Measurements from ENCODE around the gene ADAD2.

ADAD2 gene

DNA sequence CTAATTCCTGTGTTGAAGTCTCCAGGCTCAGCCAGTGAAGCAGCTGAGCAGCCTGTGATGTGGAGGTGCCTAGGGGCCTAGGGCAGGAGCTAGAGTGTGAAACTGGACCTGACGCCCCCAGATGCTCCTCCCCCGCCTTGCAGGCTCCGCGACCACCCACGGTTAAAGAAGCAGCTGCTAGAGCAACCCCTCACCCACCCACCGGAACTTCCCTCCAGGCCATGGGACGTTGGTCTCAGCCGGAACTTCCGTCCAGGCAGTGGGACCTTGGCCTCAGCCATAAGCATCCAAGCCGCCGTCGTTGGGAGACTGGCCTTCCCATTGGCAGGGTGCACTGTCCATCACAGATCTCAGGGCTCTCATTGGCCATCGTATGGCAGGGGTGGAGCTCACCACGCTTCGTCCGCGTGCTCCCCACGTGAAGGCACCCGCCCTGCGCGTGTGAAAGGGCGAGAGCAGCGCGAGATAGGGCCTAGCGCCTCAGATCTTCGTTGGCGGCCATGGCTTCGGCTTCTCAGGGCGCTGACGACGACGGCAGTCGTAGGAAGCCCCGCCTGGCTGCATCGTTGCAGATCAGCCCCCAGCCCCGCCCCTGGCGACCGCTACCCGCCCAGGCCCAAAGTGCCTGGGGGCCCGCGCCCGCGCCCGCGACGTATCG is at the start of gene ADAD2:
ADAD2 (plus strand) TSS at position 427 of the 658 bp plus-strand sequence; CDS start at position 501, 74 bp downstream.
- DNase-seq (ENCODE audit: low spot score) = no peak

DNA sequence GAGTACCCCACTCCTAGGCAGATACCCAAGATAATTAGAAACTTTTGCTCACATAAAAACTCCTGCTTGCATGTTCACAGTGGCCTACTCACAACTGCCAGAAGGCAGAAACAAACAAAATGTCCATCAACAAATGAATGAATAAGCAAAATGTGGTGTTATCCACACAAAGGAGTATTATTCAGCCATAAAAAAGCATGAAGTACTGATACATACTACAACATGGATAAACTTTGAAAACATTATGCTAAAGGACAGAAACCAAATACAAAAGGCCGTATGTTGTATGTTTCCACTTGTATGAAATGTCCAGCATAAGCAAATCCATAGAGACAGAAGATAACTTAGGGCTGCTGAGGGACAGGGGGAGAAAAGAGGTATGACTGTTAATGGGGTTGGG is 47.9 kb upstream of the ADAD2 start:
- DNase-seq (ENCODE audit: low spot score) = no peak

DNA sequence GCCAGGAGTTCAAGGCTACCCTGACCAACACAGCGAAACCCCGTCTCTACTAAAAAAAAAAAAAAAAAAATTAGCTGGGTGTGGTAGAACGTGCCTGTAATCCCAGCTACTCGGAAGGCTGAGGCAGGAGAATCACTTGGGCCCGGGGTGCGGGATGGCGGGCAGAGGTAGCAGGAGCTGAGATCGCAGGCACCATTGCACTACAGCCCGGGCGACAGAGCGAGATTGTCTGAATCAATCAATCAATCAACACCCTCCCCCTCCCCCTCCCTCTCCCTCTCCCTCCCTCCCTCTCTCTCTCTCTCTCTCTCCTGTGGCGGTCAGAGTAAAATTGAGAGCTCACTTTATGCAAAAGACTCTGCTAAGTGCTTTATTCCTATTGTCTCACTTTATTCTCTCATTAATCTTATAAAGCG is 47.2 kb upstream of the ADAD2 start:
- no peak for DNase-seq (ENCODE audit: low spot score)

DNA sequence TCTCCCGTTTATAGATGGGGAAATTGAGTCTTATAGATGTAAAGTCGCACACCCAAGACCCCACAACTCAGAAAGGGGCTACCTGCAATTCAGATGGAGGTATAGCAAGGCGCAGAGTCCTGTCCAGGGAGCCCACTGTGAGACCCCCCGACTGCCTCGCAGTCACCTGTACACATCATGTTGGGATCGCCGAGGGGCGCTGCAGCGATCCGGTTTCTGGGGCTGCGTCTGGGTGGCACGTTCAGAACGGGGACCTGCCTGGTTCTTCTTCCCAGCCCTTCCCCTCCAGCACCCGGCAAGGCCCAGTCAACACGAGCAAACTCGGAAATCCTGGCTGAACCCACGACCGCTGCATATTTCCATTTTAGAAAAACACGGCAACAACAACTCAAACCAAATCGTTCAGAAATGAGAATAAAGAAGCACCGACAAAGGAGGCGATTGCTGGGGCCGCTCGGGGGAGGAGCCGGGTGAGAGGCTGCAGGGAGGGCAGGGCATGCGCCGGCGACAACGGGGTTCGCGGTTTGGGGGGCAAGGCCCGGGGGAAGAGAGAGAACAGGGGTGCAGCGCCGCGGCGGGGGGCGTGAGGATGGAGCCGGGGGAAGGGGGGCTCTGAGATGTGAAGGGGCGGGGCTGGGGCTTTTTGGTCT is 46.6 kb upstream of the ADAD2 start:
- peak; percentile 69 for DNase-seq (ENCODE audit: low spot score)

DNA sequence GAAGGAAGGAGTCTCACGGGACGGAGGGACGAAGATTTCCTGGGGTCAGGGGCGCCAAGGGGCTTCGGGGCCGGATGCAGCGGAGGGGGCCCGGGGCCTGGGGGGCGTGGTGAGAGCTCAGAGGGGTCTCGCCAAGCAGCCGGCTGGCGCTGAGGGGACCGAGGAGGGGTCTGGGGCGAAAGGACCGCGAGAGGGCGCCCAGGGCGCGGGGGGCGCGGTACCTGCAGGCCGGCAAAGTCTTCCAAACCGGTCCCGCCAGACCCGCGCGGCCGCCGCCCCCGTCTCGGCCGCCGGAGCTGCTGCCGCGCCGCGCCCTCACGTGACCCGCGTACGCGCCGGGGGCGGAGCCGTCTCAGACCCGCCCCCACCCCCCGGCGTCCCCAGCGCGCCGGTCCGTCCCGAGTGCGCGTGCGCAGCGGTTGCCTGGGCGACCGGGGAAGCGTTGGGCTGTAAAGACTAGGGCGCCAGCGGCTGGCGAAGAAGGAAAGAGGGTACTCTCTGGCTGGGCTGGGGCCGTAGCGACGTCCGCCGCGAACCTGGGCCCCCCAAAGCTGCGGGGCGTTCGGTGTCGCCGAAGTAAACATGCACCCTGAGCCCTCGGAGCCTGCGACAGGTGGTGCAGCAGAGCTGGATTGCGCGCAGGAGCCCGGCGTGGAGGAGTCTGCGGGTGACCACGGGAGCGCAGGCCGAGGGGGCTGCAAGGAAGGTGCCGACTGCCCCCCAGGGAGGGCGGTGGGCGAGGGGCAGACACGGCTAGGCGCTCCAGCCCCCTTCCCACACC is 45.9 kb upstream of the ADAD2 start, which contains the start of the genes DNAAF1 and HSDL1:
DNAAF1 (plus strand) TSS at position 450 of the 781 bp plus-strand sequence; CDS start at position 583, 133 bp downstream.
HSDL1 (minus strand) TSS at position 319 of the 781 bp plus-strand sequence. CDS start 13,856 bp downstream, outside the sequence.
- DNase-seq (ENCODE audit: low spot score) = peak; percentile 97

DNA sequence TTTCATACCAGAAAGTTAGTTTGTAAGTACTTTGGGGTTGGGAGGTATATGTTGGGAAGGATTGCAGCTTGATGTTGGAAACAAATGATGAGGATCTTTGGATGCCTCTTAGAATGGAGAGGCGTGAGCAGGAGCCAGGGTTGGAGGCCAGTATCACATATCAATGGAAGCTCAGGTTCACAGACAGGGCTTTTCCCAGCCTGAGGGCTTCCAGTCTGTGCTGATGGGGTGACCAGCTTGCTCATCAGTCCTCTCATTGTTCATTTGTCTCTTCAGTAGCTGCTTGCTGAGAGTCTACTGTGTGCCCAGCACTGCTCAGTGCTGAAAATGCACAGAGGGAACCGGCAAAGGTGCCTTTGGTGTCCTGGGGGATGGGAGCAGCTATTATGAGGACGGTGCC is 40.0 kb upstream of the ADAD2 start:
- DNase-seq (ENCODE audit: low spot score) = no peak

DNA sequence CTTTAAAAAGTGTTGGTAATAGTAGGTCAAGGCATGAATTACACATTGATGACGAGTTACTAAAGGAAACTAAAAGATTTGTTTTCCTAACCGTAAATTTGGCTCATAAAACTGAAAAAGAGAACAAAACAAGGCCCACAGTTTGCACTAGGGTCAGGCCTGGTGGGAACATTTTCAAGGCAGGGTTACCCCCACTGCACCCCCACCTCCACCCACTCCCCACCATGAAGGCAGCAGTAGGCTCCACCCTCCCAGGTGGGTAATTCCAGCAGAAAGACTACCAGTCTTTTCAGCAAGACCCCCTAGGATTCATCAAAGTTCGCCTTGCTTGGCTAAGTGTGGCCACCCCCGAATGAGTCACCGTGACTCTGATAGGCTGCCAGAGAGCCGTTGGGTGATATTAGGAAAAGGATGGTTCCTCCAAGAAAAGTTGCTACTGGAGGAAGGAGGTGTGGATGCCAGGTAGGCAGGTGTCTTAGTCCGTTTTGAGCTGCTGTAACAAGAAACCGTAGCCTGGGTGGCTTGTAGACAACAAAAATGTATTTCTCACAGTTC is 37.2 kb upstream of the ADAD2 start:
- DNase-seq (ENCODE audit: low spot score) = no peak

DNA sequence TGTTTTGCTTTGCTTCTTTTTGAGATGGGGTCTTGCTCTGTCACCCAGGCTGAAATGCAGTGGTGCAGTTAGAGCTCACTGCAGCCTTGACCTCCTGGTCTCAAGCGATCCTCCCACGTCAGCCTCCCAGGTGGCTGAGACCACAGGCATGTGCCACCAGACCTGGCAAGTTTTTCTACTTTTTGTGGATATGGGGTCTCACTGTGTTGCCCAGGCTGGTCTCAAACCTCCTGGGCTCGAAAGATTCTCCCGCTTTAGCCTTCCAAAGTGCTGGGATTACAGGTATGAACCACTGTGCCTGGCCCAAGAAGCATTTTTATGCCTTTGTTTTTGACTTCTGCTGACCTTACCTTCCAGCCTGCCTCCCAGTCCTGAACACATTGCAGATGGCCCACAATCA is 35.7 kb upstream of the ADAD2 start:
- DNase-seq (ENCODE audit: low spot score) = no peak

DNA sequence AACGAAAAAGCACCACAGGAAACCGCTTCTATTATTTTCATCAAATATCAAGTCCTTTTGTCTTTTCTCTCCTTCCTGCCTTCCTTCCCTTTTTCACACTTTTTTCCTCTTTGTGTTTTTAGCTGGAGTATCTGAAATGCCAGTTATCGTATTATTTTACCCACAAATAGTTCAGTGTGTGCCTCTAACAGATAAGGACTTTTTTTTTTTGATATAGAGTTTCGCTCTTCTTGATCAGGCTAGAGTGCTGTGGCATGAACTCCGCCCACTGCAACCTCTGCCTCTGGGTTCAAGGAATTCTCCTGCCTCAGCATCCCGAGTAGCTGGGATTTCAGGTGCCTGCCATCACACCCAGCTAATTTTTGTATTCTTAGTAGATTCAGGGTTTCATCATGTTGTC is 35.2 kb upstream of the ADAD2 start:
- no peak for DNase-seq (ENCODE audit: low spot score)

DNA sequence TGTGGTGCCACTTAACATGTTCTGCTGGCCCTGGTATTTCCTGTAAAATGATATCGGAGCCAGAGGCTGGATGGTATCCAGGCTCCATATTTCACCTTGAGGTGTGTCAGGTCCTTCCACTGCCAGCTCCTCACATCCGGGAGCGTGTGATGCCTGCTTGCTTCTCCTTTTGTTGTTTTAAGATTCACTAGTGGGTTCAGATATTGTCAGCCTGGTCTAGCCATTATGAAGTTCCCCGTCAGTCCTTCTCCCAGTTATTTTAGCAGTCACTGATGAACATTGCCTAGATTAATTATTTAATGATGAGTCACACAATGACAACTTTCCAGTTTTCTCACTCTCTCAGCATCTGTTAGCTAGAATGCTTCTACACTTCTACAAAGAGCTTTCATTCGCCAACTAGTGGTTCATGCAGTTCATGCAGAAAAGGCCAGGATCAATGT is 34.6 kb upstream of the ADAD2 start:
- DNase-seq (ENCODE audit: low spot score) = no peak

DNA sequence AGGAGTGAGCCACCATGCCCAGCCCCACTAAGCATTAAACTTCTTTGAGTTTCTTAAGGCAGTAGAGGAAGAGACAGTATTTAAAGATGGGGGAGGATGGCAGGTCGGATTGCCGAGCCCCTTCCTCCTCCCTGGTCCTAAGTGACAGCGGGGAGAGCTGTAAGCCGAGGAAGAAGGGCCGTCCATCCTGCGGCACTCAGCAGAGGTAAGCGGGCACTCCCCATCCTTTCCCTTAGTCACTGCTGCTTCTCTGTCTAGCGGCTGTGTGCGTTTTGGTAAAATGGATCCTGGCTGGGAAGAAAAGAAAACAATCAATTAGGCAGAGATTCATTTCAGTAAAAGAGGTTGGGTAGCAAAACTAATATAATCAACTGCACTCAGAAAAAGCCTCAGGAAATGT is 31.9 kb upstream of the ADAD2 start:
- DNase-seq (ENCODE audit: low spot score) = no peak

DNA sequence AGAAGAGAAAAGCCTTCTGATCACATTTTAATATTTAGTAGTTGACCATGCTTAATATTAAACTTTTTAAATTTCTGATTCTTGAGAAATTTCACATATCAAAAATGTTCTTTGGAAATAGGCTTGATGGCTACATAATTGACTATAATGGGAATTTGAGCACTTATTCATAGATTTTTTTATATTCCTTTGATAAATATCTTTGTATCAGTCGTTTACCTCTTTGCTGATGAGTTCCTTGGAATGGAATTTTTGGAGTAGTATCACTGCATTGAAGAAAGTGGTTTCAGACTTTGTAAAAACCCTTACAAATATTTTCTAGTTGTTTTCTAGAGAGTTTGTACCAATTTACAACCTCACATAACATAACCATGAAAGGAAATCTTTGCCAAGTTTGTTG is 31.2 kb upstream of the ADAD2 start:
- no peak for DNase-seq (ENCODE audit: low spot score)

DNA sequence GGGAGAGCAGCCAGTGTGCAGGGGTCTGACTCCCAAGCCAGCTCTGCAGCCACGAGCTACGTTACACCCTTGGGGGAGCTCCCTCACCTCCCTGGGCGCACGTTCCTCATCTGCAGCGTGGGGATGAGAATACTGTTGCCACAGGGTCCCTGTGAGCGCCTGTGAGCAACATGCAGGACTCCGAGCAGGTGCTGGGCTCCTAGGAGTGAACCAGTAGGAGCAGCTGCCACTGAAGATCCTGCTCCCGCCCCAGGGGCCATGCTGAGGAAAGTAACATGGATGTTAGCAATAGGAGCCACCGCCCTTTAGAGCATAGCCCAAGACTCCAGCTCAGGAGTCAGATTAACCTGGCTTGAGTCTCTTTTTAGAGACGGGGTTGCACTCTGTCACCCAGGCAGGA is 29.9 kb upstream of the ADAD2 start:
- DNase-seq (ENCODE audit: low spot score) = no peak

DNA sequence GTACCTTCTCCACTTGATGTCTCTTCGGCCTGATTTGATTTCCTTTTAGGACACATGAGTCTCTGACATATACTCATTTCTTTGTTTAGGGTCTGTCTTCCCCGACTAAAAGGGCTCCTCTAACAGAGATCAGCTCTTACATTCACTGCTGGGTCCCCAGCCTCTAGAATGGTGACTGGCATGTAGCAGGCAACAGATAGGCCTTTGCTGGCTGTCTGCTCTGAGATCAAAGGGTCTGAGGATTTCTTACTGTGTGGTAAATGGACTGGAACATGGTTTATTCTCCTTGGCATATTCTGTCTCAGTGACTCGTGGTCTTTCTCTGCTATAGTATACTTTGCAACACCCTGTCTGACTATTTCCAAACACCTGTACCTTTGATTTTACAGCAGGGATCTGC is 29.2 kb upstream of the ADAD2 start:
- DNase-seq (ENCODE audit: low spot score) = no peak

DNA sequence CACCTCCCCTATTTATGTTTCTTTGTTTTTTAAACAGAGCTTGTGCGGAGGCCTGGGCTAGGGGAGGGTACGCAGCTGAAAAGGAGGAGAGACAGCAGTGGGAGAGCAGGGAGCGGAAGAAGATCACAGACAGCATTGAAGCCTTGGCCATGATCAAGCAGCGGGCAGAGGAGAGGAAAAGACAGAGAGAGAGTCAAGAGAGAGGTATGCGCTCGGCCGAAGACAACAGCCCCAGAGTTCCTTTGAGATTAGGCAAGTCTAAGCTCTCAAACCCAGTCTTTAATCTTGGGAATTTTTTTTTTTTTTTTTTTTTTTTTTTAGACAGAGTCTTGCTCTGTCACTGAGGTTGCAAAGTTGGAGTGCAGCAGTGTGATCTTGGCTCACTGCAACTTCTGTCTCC is 25.2 kb upstream of the ADAD2 start:
- no peak for DNase-seq (ENCODE audit: low spot score)

DNA sequence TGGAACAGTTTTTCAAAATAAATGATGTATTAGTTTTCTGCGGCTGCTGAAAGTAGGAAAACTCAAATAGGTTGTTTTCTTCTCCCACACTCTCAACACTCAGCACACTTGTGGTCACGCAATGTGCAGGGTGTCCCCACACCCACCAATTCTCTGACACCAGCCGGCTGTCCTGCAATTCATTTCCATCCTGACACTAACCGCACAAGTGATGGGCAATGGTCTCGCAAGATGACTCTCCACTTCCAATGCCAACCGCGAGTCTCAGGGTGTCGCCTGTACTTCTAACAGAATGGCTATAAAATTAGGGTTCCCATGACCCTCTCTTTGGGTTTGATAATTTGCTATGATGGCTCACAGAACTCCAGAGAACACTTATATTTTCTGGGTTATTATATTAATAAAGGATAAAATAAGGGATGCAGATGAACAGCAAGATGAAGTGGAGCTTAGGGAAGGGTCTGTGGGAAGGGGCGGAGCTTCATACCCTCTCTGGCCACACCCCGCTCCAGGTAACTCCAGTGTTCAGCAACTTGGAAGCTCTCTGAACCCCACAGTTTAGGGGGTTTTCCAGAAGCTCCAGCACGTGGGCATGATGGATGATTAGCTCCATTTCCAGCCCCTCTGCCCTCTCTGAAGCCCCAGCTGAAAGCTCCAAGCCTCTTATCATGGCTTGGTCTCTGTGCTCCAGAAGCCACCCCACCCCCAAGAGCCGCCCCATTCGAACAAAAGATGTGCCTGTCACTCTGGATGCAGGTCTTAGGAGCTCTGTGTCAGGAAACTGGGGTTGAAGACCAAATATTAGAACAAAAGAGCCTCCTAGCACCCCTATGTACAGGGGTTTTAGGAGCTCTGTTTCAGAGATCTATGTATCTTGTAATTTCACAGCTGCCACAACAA is 23.9 kb upstream of the ADAD2 start:
- DNase-seq (ENCODE audit: low spot score) = no peak

DNA sequence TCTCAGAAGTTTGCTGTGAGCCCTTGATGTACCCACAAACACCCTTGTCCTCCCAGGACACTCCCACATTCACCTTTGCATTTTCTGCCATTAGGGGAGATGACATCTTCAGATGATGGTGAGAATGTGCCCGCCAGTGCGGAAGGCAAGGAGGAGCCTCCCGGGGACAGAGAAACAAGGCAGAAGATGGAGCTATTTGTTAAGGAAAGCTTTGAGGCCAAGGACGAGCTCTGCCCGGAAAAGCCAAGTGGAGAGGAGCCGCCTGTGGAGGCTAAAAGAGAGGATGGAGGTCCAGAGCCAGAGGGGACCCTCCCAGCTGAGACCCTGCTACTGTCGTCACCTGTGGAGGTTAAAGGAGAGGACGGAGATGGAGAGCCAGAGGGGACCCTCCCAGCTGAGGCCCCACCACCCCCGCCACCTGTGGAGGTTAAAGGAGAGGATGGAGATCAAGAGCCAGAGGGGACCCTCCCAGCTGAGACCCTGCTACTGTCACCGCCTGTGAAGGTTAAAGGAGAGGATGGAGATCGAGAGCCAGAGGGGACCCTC is 21.1 kb upstream of the ADAD2 start:
- DNase-seq (ENCODE audit: low spot score) = peak; percentile 34

DNA sequence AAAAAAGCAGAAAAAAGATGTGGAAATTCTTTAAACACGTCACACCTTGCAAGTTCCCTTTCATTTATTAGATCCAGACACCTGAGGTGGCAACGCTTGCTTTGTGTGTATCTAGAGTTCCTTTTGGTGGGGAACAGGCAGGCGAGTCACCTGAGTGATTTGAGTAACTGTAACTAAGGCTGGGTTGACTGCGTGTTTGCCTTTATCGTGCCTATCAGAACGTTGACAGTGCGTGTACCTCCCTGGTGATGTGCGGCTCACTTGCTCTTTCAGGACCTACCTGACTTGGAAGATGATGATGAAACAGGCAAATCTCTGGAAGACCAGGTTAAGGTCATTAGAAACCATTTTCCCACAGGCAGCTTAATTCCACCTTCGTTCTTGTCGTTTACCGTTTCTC is 16.6 kb upstream of the ADAD2 start:
- DNase-seq (ENCODE audit: low spot score) = no peak

DNA sequence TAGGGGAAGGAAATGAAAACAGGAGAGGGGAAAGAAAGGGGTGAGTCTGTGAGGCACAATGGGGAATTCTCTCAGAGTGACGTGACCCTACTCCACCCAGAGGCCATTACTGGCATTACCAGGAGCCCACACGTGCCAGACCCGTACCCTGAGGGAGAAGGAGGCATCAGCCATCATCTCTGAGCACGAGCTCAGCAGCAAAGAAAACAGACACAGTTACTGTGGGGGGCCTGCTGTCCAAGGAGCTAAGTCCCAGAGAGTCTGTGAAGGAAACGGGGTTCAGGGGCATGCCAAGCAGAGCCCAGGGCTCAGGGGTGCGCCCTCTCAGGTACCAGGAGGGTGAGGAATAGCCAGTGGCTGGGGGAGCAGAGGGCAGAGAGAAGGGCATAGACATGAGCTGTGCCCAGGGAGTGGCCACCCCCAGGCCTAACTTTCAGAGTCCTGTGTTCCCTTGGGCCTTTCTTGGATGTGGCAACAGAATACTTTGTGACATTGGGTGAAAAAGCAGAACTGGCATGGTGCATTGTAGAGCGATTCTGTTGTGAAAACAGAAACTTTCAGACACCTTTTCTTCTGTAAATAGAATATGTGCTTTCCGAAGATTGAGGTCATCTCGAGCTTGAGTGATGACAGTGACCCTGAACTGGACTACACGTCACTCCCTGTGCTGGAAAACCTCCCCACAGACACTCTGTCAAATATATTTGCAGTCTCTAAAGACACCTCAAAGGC is 15.4 kb upstream of the ADAD2 start:
- DNase-seq (ENCODE audit: low spot score) = peak; percentile 80

All from ecto neural progenitor cell (in vitro differentiated cells).